Fibroblast of lung (primary cell): ENCODE data around the gene DVL3. TPM values are rescaled to one million over a fixed set of nuclear protein-coding genes. Genes with fewer than 3 reads are reported as not detected.
A peak's percentile ranks its signal among the peaks of the same experiment; 100 is the strongest.

Source experiments
- DNase-seq, 2 donors: peaks; one replicate each; pipeline versions ENCODE4 v3.0.0 to v3.0.0-alpha.2; 2010; ENCODE audit warnings: low read depth in 2 of 2
- H2AFZ ChIP-seq: 2 replicates; pipeline ENCODE4 v1.5.1; 2012; ENCODE audit warnings: low read length, control low read depth, inconsistent platforms
- H3K27ac ChIP-seq: 2 replicates; pipeline ENCODE4 v1.5.1; 2011; ENCODE audit warnings: low read length, control low read depth; ENCODE audit not compliant: insufficient read depth
- H3K27me3 ChIP-seq: 2 replicates; pipeline ENCODE4 v1.5.1; 2011; ENCODE audit warnings: mild to moderate bottlenecking, low read length; ENCODE audit not compliant: control insufficient read depth, insufficient read depth
- H3K36me3 ChIP-seq: 2 replicates; pipeline ENCODE4 v1.5.1; 2011; ENCODE audit warnings: low read length; ENCODE audit not compliant: control insufficient read depth, insufficient read depth
- H3K4me1 ChIP-seq: 2 replicates; pipeline ENCODE4 v1.5.1; 2011; ENCODE audit warnings: low read length; ENCODE audit not compliant: control insufficient read depth, insufficient read depth; ENCODE audit errors: extremely low read depth
- H3K4me2 ChIP-seq: 2 replicates; pipeline ENCODE4 v1.5.1; 2011; ENCODE audit warnings: low read length, control low read depth; ENCODE audit not compliant: insufficient read depth; ENCODE audit errors: extremely low read depth
- H3K4me3 ChIP-seq, 4 experiments: fragments of 200-600 bp in 1 of 4; sonication (generic) in 1 of 4; replicated peaks in 1 of 4; 2 replicates each; pipeline ENCODE4 v1.5.1; 2011 to 2016; ENCODE audit warnings: low read length in 4 of 4, low read depth in 3 of 4, mild to moderate bottlenecking in 3 of 4, control low read depth in 2 of 4, inconsistent platforms in 1 of 4, mixed read lengths in 1 of 4; ENCODE audit not compliant: insufficient read depth in 1 of 4; ENCODE audit errors: control extremely low read depth in 1 of 4
- H3K79me2 ChIP-seq: 2 replicates; pipeline ENCODE4 v1.5.1; 2012; ENCODE audit warnings: mild to moderate bottlenecking, low read length, inconsistent platforms; ENCODE audit not compliant: control insufficient read depth, insufficient read depth
- H3K9ac ChIP-seq: 2 replicates; pipeline ENCODE4 v1.5.1; 2011; ENCODE audit warnings: mild to moderate bottlenecking, low read length, control low read depth; ENCODE audit not compliant: insufficient read depth
- H3K9me3 ChIP-seq: 2 replicates; pipeline ENCODE4 v1.5.1; 2012; ENCODE audit warnings: low read depth, low read length; ENCODE audit not compliant: control insufficient read depth, insufficient read depth
- H4K20me1 ChIP-seq: 2 replicates; pipeline ENCODE4 v1.5.1; 2011; ENCODE audit warnings: low read length; ENCODE audit not compliant: control insufficient read depth, insufficient read depth; ENCODE audit errors: extremely low read depth
- CTCF ChIP-seq, 2 donors: IDR thresholded peaks in 1 of 2; conservative IDR thresholded peaks in 1 of 2; 1 replicate in 1 of 2; 2 replicates in 1 of 2; pipeline ENCODE4 v1.5.1; 2011 to 2012; ENCODE audit warnings: low read length in 2 of 2, control low read depth in 1 of 2, inconsistent platforms in 1 of 2, low read depth in 1 of 2, mild to moderate bottlenecking in 1 of 2
- EZH2 ChIP-seq: IDR thresholded peaks from 2 replicates; pipeline ENCODE4 v1.5.1; 2012; ENCODE audit warnings: low read length, control low read depth, mild to moderate bottlenecking; ENCODE audit errors: missing control alignments
- polyA plus RNA-seq, 2 donors: library from polyadenylated mRNA; depleted of rRNA in 1 of 2; stranded (reverse) in 1 of 2; unstranded in 1 of 2; fragments of >200 nt; gene quantifications; 2 replicates each; pipeline ENCODE4 v1.2.1, GENCODE V29; 2011 to 2012; ENCODE audit warnings: missing spikeins in 1 of 2
- total RNA-seq: library from RNA; depleted of rRNA; stranded (reverse); fragments of >200 nt; gene quantifications from 2 replicates; pipeline ENCODE4 v1.2.1, GENCODE V29; 2014

Gene DVL3
- total and polyA plus RNA-seq, 2 donors (not counting 1 experiment from before 2014, with no cell fraction given), result 19.8 to 33.7 TPM

GRCh38 chr3:184175981-184176376 lies 20.8 kb downstream of the DVL3 start:
- Histone ChIP-seq H3K4me1 (peaks cover 7% of the 10 kb centered on the region), H3K27me3 (no peaks in the 10 kb centered on the region), H3K4me2 (peak overlapping the region; percentile 38), H2AFZ (no peak overlapping the region), H3K27ac (peak overlapping the region; percentile 89), H3K36me3 (peaks cover 29% of the 10 kb centered on the region), H3K9ac (peak overlapping the region; percentile 39), H3K9me3 (no peaks in the 10 kb centered on the region), H3K4me3 (peak overlapping the region; percentile 47 to 98 (median 75)), H3K79me2 (peaks cover 50% of the 10 kb centered on the region), H4K20me1 (peaks cover 2% of the 10 kb centered on the region)
- no peak for DNase-seq
- TF ChIP-seq EZH2 (no peak), CTCF (conservative IDR thresholded peaks at IDR 0.05 in 1 of 2, IDR thresholded peaks at IDR 0.05 in 1 of 2; ENCODE audit: low read depth in 1 of 2, low read length in 2 of 2) (no peak)

GRCh38 chr3:184176377-184177330 lies 21.5 kb downstream of the DVL3 start:
- Histone ChIP-seq H4K20me1 (peaks cover 2% of the 10 kb centered on the region), H3K79me2 (peaks cover 53% of the 10 kb centered on the region), H2AFZ (no peak overlapping the region), H3K27ac (peak overlapping the region; percentile 89), H3K36me3 (peaks cover 36% of the 10 kb centered on the region), H3K9me3 (no peaks in the 10 kb centered on the region), H3K4me1 (peaks cover 7% of the 10 kb centered on the region), H3K27me3 (no peaks in the 10 kb centered on the region), H3K9ac (peak overlapping the region; percentile 42), H3K4me3 (peak overlapping the region; percentile 47 to 98 (median 75)), H3K4me2 (peak overlapping the region; percentile 85)
- DNase-seq, result peak; percentile 93 to 94
- TF ChIP-seq EZH2 (no peak), CTCF (conservative IDR thresholded peaks at IDR 0.05 in 1 of 2, IDR thresholded peaks at IDR 0.05 in 1 of 2; ENCODE audit: low read depth in 1 of 2, low read length in 2 of 2) (no peak)

- Histone ChIP-seq H3K27ac (peak overlapping the region; percentile 89), H3K9ac (peak overlapping the region; percentile 42), H3K4me1 (peaks cover 7% of the 10 kb centered on the region), H2AFZ (no peak overlapping the region), H3K36me3 (peaks cover 43% of the 10 kb centered on the region), H3K9me3 (no peaks in the 10 kb centered on the region), H4K20me1 (peaks cover 2% of the 10 kb centered on the region), H3K4me2 (peak overlapping the region; percentile 85), H3K4me3 (peak overlapping the region; percentile 36 to 98 (median 59)), H3K79me2 (peaks cover 53% of the 10 kb centered on the region), H3K27me3 (no peaks in the 10 kb centered on the region)
- DNase-seq, result peak; percentile 50 to 57
- TF ChIP-seq CTCF (conservative IDR thresholded peaks at IDR 0.05 in 1 of 2, IDR thresholded peaks at IDR 0.05 in 1 of 2; ENCODE audit: low read depth in 1 of 2, low read length in 2 of 2) (no peak), EZH2 (no peak)
Observed at GRCh38 chr3:184177331-184177731, 22.2 kb downstream of the DVL3 start.
